RWPE1 (cell line): ENCODE data around the gene INPP5F.
A peak's percentile ranks its signal among the peaks of the same experiment; 100 is the strongest.
"Not testable (repeated sequence)": the region's sequence is repeated elsewhere in the genome, so short reads cannot be mapped to it uniquely, and the experiment has no call there.

Experiments used
- CTCF ChIA-PET: fragments of 350-600 bp; sonication (Branson Sonifier 250); formaldehyde crosslinking; extraction: SDS; loops from one replicate; lab custom pipeline; 2021; lab: Yijun Ruan, JAX
- POLR2A ChIA-PET: fragments of 400-600 bp; formaldehyde crosslinking; extraction: SDS; loops from one replicate; lab custom pipeline; 2020; ENCODE audit warnings: antibody characterized with exemption; ENCODE audit not compliant: low non-redundant PET; lab: Yijun Ruan, JAX
- DNase-seq: peaks from one replicate; pipeline ENCODE4 v3.0.0; 2012; ENCODE audit warnings: low spot score
- H3K27ac ChIP-seq: fragments of 450-650 bp; 2 replicates; pipeline ENCODE4 v1.5.1; 2017
- CTCF ChIP-seq: fragments of 450-650 bp; conservative IDR thresholded peaks from 2 replicates; pipeline ENCODE4 v1.5.1; 2017; ENCODE audit warnings: low read depth, mild to moderate bottlenecking

The INPP5F gene

GRCh38 chr10:119865699-119866240 is 139.9 kb downstream of the INPP5F start:
- POLR2A ChIA-PET: interaction anchor here (0.7 kb wide), 1 partner anchor 101 kb away, joined by 6 read pairs; no protein-coding TSS in a partner anchor

GRCh38 chr10:119867317-119867716 is 141.5 kb downstream of the INPP5F start:
- CTCF ChIA-PET: interaction anchor here (0.8 to 1.3 kb wide), 3 partner anchors 8 to 259 kb away, joined by 3 to 6 read pairs (median 3); no protein-coding TSS in a partner anchor
- no peak overlapping the region for H3K27ac ChIP-seq
- DNase-seq: no peak
- POLR2A ChIA-PET: no interaction called here
- no peak for TF ChIP-seq CTCF

More at GRCh38 chr10:119865699-119866240, 139.9 kb downstream of the INPP5F start:
- H3K27ac ChIP-seq: no peak overlapping the region
- TF ChIP-seq CTCF: no peak
- DNase-seq: no peak
- CTCF ChIA-PET: no interaction called here

GRCh38 chr10:119869398-119869797 is 143.5 kb downstream of the INPP5F start:
- CTCF ChIA-PET: interaction anchor here (0.7 to 1.4 kb wide), 2 partner anchors 10 to 424 kb away, joined by 3 to 5 read pairs; no protein-coding TSS in a partner anchor
- POLR2A ChIA-PET, DNase-seq, H3K27ac ChIP-seq: not testable (repeated sequence)

GRCh38 chr10:119871881-119872609 is 146.2 kb downstream of the INPP5F start:
- no peak for TF ChIP-seq CTCF
- POLR2A ChIA-PET: interaction anchor here (1.5 to 1.6 kb wide), 2 partner anchors 20 to 146 kb away, joined by 5 to 9 read pairs; partner anchors contain the start of genes INPP5F and SEC23IP
- H3K27ac ChIP-seq: peak overlapping the region; percentile 88
- peak; percentile 48 for DNase-seq
- CTCF ChIA-PET: interaction anchor here (0.6 to 1.5 kb wide), 4 partner anchors 9 to 560 kb away, joined by 3 to 7 read pairs (median 4); no protein-coding TSS in a partner anchor

GRCh38 chr10:119872610-119872859 is 146.7 kb downstream of the INPP5F start, which contains the start of gene MCMBP:
TSS of gene MCMBP (minus strand) at chr10:119872843. CDS start at chr10:119872584, 259 bp downstream.
- no peak for TF ChIP-seq CTCF
- ChIA-PET POLR2A (interaction anchor here (0.6 to 1.6 kb wide), 4 partner anchors 20 to 1011 kb away, joined by 5 to 9 read pairs (median 6); partner anchors contain the start of genes INPP5F and SEC23IP), CTCF (interaction anchor here (0.6 to 1.5 kb wide), 3 partner anchors 13 to 559 kb away, joined by 3 to 7 read pairs (median 3); no protein-coding TSS in a partner anchor)
- no peak for DNase-seq
- peak within 1 kb of the TSS; percentile 88 for H3K27ac ChIP-seq

- ChIA-PET CTCF (interaction anchor here (0.6 kb wide), 3 partner anchors 27 to 1072 kb away, joined by 3 to 4 read pairs (median 3); no protein-coding TSS in a partner anchor), POLR2A (interaction anchor here (0.6 to 1.6 kb wide), 4 partner anchors 19 to 1010 kb away, joined by 5 to 9 read pairs (median 6); partner anchors contain the start of genes INPP5F and SEC23IP)
- TF ChIP-seq CTCF: no peak
- DNase-seq: peak; percentile 74
- H3K27ac ChIP-seq: peak overlapping the region; percentile 88
Measured at GRCh38 chr10:119872860-119873681, 147.2 kb downstream of the INPP5F start.
